Activated naive CD4-positive, alpha-beta T cell treated with anti-CD3 and anti-CD28 coated beads, Interleukin-2, amount 50 U/mL, for 24 hours (primary cell): Measurements from ENCODE around the gene TUSC2.
"Not testable (repeated sequence)": the region's sequence is repeated elsewhere in the genome, so short reads cannot be mapped to it uniquely, and the experiment has no call there.

ENCODE experiments used
- H3K27ac Mint-ChIP-seq: one replicate; pipeline ENCODE4 v1.8.0; 2021; ENCODE audit warnings: mild to moderate bottlenecking, mixed read lengths
- H3K27me3 Mint-ChIP-seq: one replicate; pipeline ENCODE4 v1.8.0; 2021; ENCODE audit warnings: mixed read lengths
- H3K36me3 Mint-ChIP-seq: one replicate; pipeline ENCODE4 v1.8.0; 2021; ENCODE audit warnings: mixed read lengths
- H3K4me1 Mint-ChIP-seq: one replicate; pipeline ENCODE4 v1.8.0; 2021; ENCODE audit warnings: mixed read lengths
- H3K4me3 Mint-ChIP-seq: one replicate; pipeline ENCODE4 v1.8.0; 2021; ENCODE audit warnings: mild to moderate bottlenecking, mixed read lengths
- H3K9me3 Mint-ChIP-seq: one replicate; pipeline ENCODE4 v1.8.0; 2021; ENCODE audit warnings: mixed read lengths

The TUSC2 gene

GRCh38 chr3:50286322-50287227 is 41.4 kb downstream of the TUSC2 start:
- Mint-ChIP-seq H3K4me3 (no peak overlapping the region), H3K27ac (no peak overlapping the region)

DNA sequence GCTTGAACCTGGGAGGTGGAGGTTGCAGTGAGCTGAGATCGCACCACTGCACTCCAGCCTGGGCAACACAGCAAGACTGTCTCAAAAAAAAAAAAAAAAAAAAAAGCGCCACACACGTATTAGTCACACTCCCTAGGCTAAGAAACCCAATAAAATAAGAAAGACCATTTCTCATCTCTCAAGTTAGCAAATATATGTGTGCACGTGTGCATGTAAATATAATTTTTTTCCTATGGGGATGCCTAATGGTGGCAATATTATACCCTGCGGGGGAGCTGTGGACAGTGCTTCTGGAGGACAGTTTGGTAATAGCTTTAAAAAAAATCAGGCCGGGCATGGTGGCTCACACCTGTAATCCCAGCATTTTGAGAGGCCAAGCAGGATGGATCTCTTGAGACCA is 43.9 kb downstream of the TUSC2 start:
- H3K27me3 Mint-ChIP-seq, H3K4me3 Mint-ChIP-seq, H3K9me3 Mint-ChIP-seq, H3K36me3 Mint-ChIP-seq, H3K27ac Mint-ChIP-seq, H3K4me1 Mint-ChIP-seq: not testable (repeated sequence)

More at GRCh38 chr3:50286322-50287227, 41.4 kb downstream of the TUSC2 start:
- Mint-ChIP-seq H3K36me3 (peaks cover 9% of the 10 kb centered on the region), H3K9me3 (no peaks in the 10 kb centered on the region), H3K4me1 (peaks cover 6% of the 10 kb centered on the region), H3K27me3 (no peaks in the 10 kb centered on the region)

GRCh38 chr3:50279255-50280016 is 48.6 kb downstream of the TUSC2 start:
- H3K4me3 Mint-ChIP-seq, result no peak overlapping the region
- no peaks in the 10 kb centered on the region for H3K9me3 Mint-ChIP-seq
- H3K27me3 Mint-ChIP-seq, result peaks cover 10% of the 10 kb centered on the region
- peaks cover 16% of the 10 kb centered on the region for H3K4me1 Mint-ChIP-seq
- H3K27ac Mint-ChIP-seq, result no peak overlapping the region
- no peaks in the 10 kb centered on the region for H3K36me3 Mint-ChIP-seq

DNA sequence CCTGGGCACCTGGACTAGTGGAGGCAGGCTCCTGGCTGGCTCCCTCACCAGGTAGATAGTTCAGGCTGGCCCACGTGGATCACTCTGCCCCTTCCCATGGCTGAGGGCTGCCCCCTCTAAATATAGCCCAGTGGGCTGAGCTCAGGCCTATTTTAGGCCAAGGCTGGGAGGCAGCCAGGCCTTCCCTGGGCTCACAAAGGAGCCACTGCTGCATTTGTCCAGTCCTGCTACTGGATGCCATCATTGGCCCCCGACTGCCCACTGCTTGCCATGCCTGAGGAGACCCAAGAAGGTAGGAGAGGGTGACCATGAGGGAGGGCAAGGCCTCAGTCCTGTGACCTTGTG is 49.2 kb downstream of the TUSC2 start, which contains the start of gene LSMEM2:
Gene LSMEM2 (plus strand): TSS at position 208 of the 345 bp plus-strand sequence. CDS start 27 bp downstream, at position 235.
- Mint-ChIP-seq H3K36me3 (no peaks in the 10 kb centered on the region), H3K27me3 (peaks cover 15% of the 10 kb centered on the region), H3K4me1 (peaks cover 21% of the 10 kb centered on the region), H3K9me3 (no peaks in the 10 kb centered on the region), H3K27ac (peak within 1 kb of the TSS; percentile 41), H3K4me3 (no peak within 1 kb of the TSS)

DNA sequence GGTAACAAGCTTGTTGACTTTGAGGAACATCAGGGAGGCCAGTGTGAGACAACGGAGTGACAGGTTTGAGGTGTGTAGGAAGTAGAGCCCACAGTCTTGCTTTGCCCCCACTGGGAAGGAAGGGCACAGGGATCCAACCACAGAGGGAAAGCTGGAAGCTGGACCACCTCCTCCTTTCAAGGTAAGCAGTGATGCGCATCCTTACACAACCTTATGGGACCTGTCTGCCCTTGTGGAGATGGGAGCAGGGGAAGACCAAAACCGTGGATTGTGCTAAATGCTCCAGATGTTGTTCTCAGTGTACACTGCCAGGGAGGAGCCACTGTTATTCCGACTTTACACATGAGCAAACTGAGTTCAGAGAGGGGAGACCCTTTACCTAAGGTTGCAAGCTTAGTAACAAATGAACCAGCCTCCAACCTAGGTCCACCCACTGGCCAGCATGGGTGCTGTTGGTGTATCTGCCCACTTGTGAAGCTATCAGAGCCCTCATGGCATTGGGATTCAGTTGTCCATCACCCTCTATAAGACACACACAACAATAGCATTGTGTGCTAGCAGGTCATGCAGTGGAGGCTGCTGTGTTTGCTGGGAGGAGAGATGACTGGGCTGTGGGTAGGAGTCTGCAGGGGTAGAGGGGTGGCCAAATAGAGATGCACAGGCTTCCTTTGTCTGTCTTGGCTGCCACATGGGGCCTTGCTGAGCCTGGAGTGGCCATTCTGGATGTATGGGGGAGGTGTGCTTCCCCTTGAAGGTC is 49.7 kb downstream of the TUSC2 start:
- Mint-ChIP-seq H3K9me3 (no peaks in the 10 kb centered on the region), H3K4me1 (peaks cover 21% of the 10 kb centered on the region), H3K27ac (peak overlapping the region; percentile 41), H3K4me3 (no peak overlapping the region), H3K36me3 (no peaks in the 10 kb centered on the region), H3K27me3 (peaks cover 15% of the 10 kb centered on the region)

GRCh38 chr3:50276762-50277101 is 51.3 kb downstream of the TUSC2 start:
- Mint-ChIP-seq H3K4me3 (no peak overlapping the region), H3K27me3 (peaks cover 19% of the 10 kb centered on the region)

DNA sequence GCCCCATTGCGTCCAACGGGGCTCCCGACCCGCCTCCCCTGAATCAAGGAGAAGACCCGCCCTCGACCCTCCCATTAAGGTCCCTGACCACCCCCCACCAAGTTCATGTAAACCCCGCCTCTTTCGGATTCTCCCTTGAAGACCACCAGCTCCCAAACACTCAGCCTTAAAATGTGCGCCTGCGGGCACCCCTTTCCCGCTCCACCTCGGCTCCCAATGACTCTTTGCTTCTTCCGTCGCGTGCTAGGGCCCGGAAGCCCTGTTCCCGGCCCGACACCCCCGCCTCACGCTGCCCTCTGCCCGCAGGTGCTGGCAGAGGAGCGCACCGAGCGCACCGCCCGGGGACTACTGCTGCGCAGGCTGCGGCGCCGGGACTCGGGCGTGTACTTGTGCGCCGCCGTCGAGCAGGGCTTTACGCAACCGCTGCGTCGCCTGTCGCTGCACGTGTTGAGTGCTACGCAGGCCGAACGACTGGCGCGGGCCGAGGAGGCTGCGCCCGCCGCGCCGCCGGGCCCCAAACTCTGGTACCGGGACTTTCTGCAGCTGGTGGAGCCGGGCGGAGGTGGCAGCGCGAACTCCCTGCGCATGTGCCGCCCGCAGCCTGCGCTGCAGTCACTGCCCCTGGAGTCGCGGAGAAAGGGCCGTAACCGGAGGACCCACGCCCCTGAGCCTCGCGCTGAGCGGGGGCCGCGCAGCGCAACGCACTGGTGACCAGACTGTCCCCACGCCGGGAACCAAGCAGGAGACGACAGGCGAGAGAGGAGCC is 51.8 kb downstream of the TUSC2 start:
- peaks cover 26% of the 10 kb centered on the region for H3K4me1 Mint-ChIP-seq
- H3K27ac Mint-ChIP-seq, result no peak overlapping the region
- H3K9me3 Mint-ChIP-seq, result no peaks in the 10 kb centered on the region
- peaks cover 19% of the 10 kb centered on the region for H3K27me3 Mint-ChIP-seq
- peak overlapping the region; percentile 79 for H3K4me3 Mint-ChIP-seq
- no peaks in the 10 kb centered on the region for H3K36me3 Mint-ChIP-seq

More at GRCh38 chr3:50276762-50277101, 51.3 kb downstream of the TUSC2 start:
- no peaks in the 10 kb centered on the region for H3K9me3 Mint-ChIP-seq
- H3K36me3 Mint-ChIP-seq, result no peaks in the 10 kb centered on the region
- H3K4me1 Mint-ChIP-seq, result peaks cover 26% of the 10 kb centered on the region
- no peak overlapping the region for H3K27ac Mint-ChIP-seq

- Mint-ChIP-seq H3K36me3 (no peaks in the 10 kb centered on the region), H3K27ac (peak overlapping the region; percentile 30), H3K9me3 (no peaks in the 10 kb centered on the region), H3K4me1 (peaks cover 26% of the 10 kb centered on the region), H3K4me3 (peak overlapping the region; percentile 79), H3K27me3 (peaks cover 19% of the 10 kb centered on the region)
Measured at GRCh38 chr3:50275141-50275995, 52.7 kb downstream of the TUSC2 start.
